Measurements from ENCODE around the gene RNPS1. TPM values are rescaled to one million over a fixed set of nuclear protein-coding genes. Genes with fewer than 3 reads are reported as not detected.

RNPS1 gene
- total and polyA plus RNA-seq, 9 of the 15 experiments (the other 6 are each of a cell fraction or from before 2014, with no cell fraction given), result 44.9 to 338 (median 202) TPM

GRCh38 chr16:2213817-2214718 is 53.9 kb downstream of the RNPS1 start (continued):
- 0 out of 2 replicates have a peak, but pooled peaks have one; percentile 61 for TF ChIP-seq ZNF609 (CRISPR knock-in tag; IDR thresholded peaks at IDR 0.05; ENCODE audit: borderline replicate concordance)
- TF ChIP-seq NFE2L1 (tag; IDR thresholded peaks at IDR 0.05; ENCODE audit: borderline replicate concordance, low read depth), result no peak
- no peak for TF ChIP-seq ZNF165 (CRISPR knock-in tag; IDR thresholded peaks at IDR 0.05; ENCODE audit: borderline replicate concordance)
- TF ChIP-seq DEAF1 (CRISPR knock-in tag; IDR thresholded peaks at IDR 0.05), result no peak

All from K562 (cell line).